OCI-LY3 (cell line): ENCODE results near the gene SERGEF.

Source experiments
- H2AFZ ChIP-seq: fragments of 200-600, 300-600 bp; shearing (Covaris generic); 2 replicates; pipeline ENCODE4 v1.6.0; 2014; ENCODE audit warnings: antibody characterized with exemption, low read depth, low read length
- H3K27ac ChIP-seq: fragments of 200-600, 300-600 bp; sonication (generic); 2 replicates; pipeline ENCODE4 v1.5.1; 2014; ENCODE audit warnings: mild to moderate bottlenecking, low read length, moderate library complexity, mixed read lengths
- H3K27me3 ChIP-seq: fragments of 200-600, 300-600 bp; sonication (generic); 2 replicates; pipeline ENCODE4 v1.6.1; 2014; ENCODE audit warnings: low read depth, low read length, mixed read lengths
- H3K36me3 ChIP-seq: fragments of 200-600, 300-600 bp; sonication (generic); replicated peaks from 2 replicates; pipeline ENCODE3; 2014; ENCODE audit warnings: low read depth, low read length, mixed read lengths
- H3K4me1 ChIP-seq: fragments of 300-600, 200-600 bp; sonication (generic); 2 replicates; pipeline ENCODE4 v1.6.1; 2014; ENCODE audit warnings: low read length, mixed read lengths
- H3K4me2 ChIP-seq: fragments of 200-600, 300-600 bp; sonication (generic); 2 replicates; pipeline ENCODE4 v1.6.1; 2014; ENCODE audit warnings: low read length, mixed read lengths
- H3K4me3 ChIP-seq: fragments of 300-600, 200-600 bp; sonication (generic); 2 replicates; pipeline ENCODE4 v1.5.1; 2014; ENCODE audit warnings: antibody characterized with exemption, mild to moderate bottlenecking, low read length, moderate library complexity
- H3K79me2 ChIP-seq: fragments of 300-600, 200-600 bp; shearing (Covaris generic); 2 replicates; pipeline ENCODE4 v1.6.1; 2014; ENCODE audit warnings: mild to moderate bottlenecking, low read length, mixed read lengths
- H3K9ac ChIP-seq: fragments of 300-600, 200-600 bp; shearing (Covaris generic); 2 replicates; pipeline ENCODE4 v1.6.0; 2014; ENCODE audit warnings: mild to moderate bottlenecking, low read length, moderate library complexity
- H3K9me3 ChIP-seq: fragments of 200-600, 300-600 bp; shearing (Covaris generic); 2 replicates; pipeline ENCODE4 v1.6.1; 2014; ENCODE audit warnings: low read length, mixed read lengths; ENCODE audit not compliant: insufficient read depth
- H4K20me1 ChIP-seq: fragments of 200-600, 300-600 bp; sonication (generic); 2 replicates; pipeline ENCODE4 v1.6.1; 2016; ENCODE audit warnings: low read length, mixed read lengths; ENCODE audit not compliant: insufficient read depth
- CTCF ChIP-seq: fragments of 200-600, 300-600 bp; sonication (generic); IDR thresholded peaks from 2 replicates; pipeline ENCODE4 v1.5.1; 2014; ENCODE audit warnings: antibody characterized with exemption, low read length, low read depth
- EZH2phosphoT487 ChIP-seq: fragments of 200-600 bp; shearing (Covaris generic); IDR thresholded peaks from 2 replicates; pipeline ENCODE4 v1.6.1; 2018; ENCODE audit warnings: antibody characterized with exemption, mixed run types, low read depth

The SERGEF gene

GRCh38 chr11:17894929-17895658 is 117.8 kb downstream of the SERGEF start:
- no peaks in the 10 kb centered on the region for H3K9me3 ChIP-seq
- no peaks in the 10 kb centered on the region for H4K20me1 ChIP-seq
- H3K36me3 ChIP-seq, result peaks cover 5% of the 10 kb centered on the region
- no peak overlapping the region for H3K27ac ChIP-seq
- H3K4me2 ChIP-seq, result no peak overlapping the region
- no peaks in the 10 kb centered on the region for H3K4me1 ChIP-seq
- TF ChIP-seq EZH2phosphoT487, result no peak
- no peak overlapping the region for H2AFZ ChIP-seq
- H3K79me2 ChIP-seq, result no peaks in the 10 kb centered on the region
- no peak overlapping the region for H3K9ac ChIP-seq
- no peak overlapping the region for H3K4me3 ChIP-seq
- H3K27me3 ChIP-seq, result no peaks in the 10 kb centered on the region

GRCh38 chr11:17892409-17892808 is 120.4 kb downstream of the SERGEF start:
- TF ChIP-seq CTCF (no peak), EZH2phosphoT487 (no peak)
- Histone ChIP-seq H2AFZ (no peak overlapping the region), H3K4me2 (no peak overlapping the region), H3K79me2 (no peaks in the 10 kb centered on the region), H3K4me1 (no peaks in the 10 kb centered on the region), H3K27me3 (no peaks in the 10 kb centered on the region), H3K36me3 (peaks cover 5% of the 10 kb centered on the region), H3K4me3 (no peak overlapping the region), H4K20me1 (no peaks in the 10 kb centered on the region), H3K9me3 (no peaks in the 10 kb centered on the region), H3K27ac (no peak overlapping the region), H3K9ac (no peak overlapping the region)

GRCh38 chr11:17890325-17890724 is 122.5 kb downstream of the SERGEF start:
- Histone ChIP-seq H3K79me2 (no peaks in the 10 kb centered on the region), H2AFZ (no peak overlapping the region), H3K9ac (no peak overlapping the region), H3K4me3 (no peak overlapping the region), H3K4me1 (no peaks in the 10 kb centered on the region), H3K36me3 (peaks cover 5% of the 10 kb centered on the region), H4K20me1 (no peaks in the 10 kb centered on the region), H3K27me3 (no peaks in the 10 kb centered on the region), H3K27ac (no peak overlapping the region), H3K4me2 (no peak overlapping the region), H3K9me3 (no peaks in the 10 kb centered on the region)
- TF ChIP-seq CTCF (peak; percentile 18; the same call in 1 of the 2 replicates), EZH2phosphoT487 (no peak)

GRCh38 chr11:17887779-17888178 is 125.1 kb downstream of the SERGEF start:
- Histone ChIP-seq H3K36me3 (peaks cover 5% of the 10 kb centered on the region), H3K79me2 (no peaks in the 10 kb centered on the region), H3K4me3 (no peak overlapping the region), H3K9ac (no peak overlapping the region), H3K4me1 (no peaks in the 10 kb centered on the region), H4K20me1 (no peaks in the 10 kb centered on the region), H3K9me3 (no peaks in the 10 kb centered on the region), H3K27me3 (no peaks in the 10 kb centered on the region), H2AFZ (no peak overlapping the region), H3K27ac (no peak overlapping the region), H3K4me2 (no peak overlapping the region)
- TF ChIP-seq EZH2phosphoT487 (no peak), CTCF (no peak)
